Cardiac muscle cell (in vitro differentiated cells and primary cell): Measurements from ENCODE around the gene HOXA4. TPM values are rescaled to one million over a fixed set of nuclear protein-coding genes. Genes with fewer than 3 reads are reported as not detected.

Experiments
- DNase-seq, 2 donors: peaks; one replicate each; pipeline versions ENCODE4 v3.0.0 to v3.0.0-alpha.2; 2010 to 2017; ENCODE audit warnings: low read depth in 1 of 2, low spot score in 1 of 2
- H3K27ac ChIP-seq: fragments of 200-600 bp; sonication (generic); 2 replicates; pipeline ENCODE4 v1.5.1; 2016
- H3K27me3 ChIP-seq: fragments of 200-600 bp; sonication (generic); 2 replicates; pipeline ENCODE4 v1.6.0; 2016; ENCODE audit warnings: control low read depth
- H3K36me3 ChIP-seq: fragments of 200-600 bp; sonication (generic); 2 replicates; pipeline ENCODE4 v1.5.1; 2016; ENCODE audit warnings: control low read depth
- H3K4me1 ChIP-seq: fragments of 200-600 bp; sonication (generic); 2 replicates; pipeline ENCODE4 v1.8.1; 2017; ENCODE audit warnings: low read depth, mild to moderate bottlenecking, mixed run types
- H3K4me3 ChIP-seq: fragments of 200-600 bp; sonication (generic); 2 replicates; pipeline ENCODE4 v1.5.1; 2016; ENCODE audit warnings: mild to moderate bottlenecking
- H3K9me3 ChIP-seq: fragments of 200-600 bp; sonication (generic); 2 replicates; pipeline ENCODE4 v1.5.1; 2017; ENCODE audit warnings: low read depth, mild to moderate bottlenecking, control low read depth
- polyA plus RNA-seq: library from polyadenylated mRNA; unstranded; fragments of >200 nt; fragmentation: Nextera tagmentation; extraction: Ambion mirVana; gene quantifications from 2 replicates; pipeline ENCODE4 v1.2.1, GENCODE V29; 2016
- total RNA-seq: library from RNA; depleted of rRNA; stranded (reverse); fragments of >200 nt; gene quantifications from 2 replicates; pipeline ENCODE4 v1.2.3, GENCODE V29; 2016
- TF ChIP-seq, protein P1 (sequence below): IDR thresholded peaks from 2 replicates; pipeline ENCODE4 v1.5.1; 2012; ENCODE audit warnings: low read depth, mild to moderate bottlenecking, low read length

HOXA4 gene
- total and polyA plus RNA-seq, 2 experiments from 2014 or later: 0.46 TPM; not detected in 1

DNA sequence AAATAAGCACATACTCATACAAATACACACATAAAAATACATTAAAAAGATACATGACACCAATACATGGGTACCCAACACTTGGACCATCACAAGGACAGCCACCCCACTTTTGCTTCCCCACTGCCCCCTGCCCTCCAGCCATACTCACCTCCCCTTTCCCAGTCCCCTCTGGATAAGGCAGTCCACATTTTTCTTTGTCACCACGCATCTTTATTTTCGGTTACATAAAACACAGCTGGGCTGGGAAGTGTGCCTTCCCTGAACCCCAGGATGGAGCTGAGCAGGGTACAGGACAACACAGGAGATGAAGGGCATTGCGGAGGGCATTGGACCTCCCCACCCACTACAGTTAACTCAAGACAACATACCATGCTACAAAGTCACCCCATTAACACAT is 23.0 kb upstream of the HOXA4 start:
- Histone ChIP-seq H3K27ac (no peak overlapping the region), H3K4me3 (no peak overlapping the region), H3K27me3 (peaks cover 100% of the 10 kb centered on the region), H3K4me1 (no peaks in the 10 kb centered on the region), H3K36me3 (no peaks in the 10 kb centered on the region), H3K9me3 (no peaks in the 10 kb centered on the region)
- DNase-seq: no peak
- TF ChIP-seq, protein P1, sequence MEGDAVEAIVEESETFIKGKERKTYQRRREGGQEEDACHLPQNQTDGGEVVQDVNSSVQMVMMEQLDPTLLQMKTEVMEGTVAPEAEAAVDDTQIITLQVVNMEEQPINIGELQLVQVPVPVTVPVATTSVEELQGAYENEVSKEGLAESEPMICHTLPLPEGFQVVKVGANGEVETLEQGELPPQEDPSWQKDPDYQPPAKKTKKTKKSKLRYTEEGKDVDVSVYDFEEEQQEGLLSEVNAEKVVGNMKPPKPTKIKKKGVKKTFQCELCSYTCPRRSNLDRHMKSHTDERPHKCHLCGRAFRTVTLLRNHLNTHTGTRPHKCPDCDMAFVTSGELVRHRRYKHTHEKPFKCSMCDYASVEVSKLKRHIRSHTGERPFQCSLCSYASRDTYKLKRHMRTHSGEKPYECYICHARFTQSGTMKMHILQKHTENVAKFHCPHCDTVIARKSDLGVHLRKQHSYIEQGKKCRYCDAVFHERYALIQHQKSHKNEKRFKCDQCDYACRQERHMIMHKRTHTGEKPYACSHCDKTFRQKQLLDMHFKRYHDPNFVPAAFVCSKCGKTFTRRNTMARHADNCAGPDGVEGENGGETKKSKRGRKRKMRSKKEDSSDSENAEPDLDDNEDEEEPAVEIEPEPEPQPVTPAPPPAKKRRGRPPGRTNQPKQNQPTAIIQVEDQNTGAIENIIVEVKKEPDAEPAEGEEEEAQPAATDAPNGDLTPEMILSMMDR: no peak

DNA sequence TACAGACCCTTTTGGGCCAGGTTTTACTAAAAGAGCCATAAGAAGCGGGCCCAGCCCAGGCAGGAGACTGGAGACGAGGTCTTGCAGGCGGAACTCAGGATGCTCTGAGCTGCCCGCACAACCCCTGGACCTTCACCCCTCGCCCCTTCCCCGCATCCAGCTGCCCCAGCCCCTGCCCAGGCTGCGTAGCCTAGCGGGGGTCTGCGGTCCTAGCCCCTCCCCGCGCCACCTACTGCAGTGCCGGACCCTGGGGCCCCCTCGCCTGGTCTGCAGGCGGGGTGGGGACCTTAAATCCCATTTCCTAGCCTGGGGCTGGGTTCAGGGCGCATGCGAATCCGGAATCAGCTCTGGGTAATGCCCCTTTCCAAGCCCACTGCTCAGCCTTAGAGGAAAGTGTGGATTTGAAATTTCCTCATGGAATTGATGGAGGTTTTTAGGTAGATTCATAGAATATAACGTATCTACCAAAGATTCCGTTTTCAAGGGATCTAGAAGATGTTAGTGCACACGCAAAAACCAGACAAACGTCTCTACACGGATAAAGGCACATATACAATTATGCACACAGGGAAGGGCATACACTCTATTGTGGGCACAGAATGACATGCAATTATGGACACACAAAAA is 22.4 kb upstream of the HOXA4 start:
- no peak for DNase-seq
- no peaks in the 10 kb centered on the region for H3K4me1 ChIP-seq
- TF ChIP-seq, protein P1: no peak
- no peaks in the 10 kb centered on the region for H3K9me3 ChIP-seq
- no peaks in the 10 kb centered on the region for H3K36me3 ChIP-seq
- peaks cover 100% of the 10 kb centered on the region for H3K27me3 ChIP-seq
- no peak overlapping the region for H3K4me3 ChIP-seq
- H3K27ac ChIP-seq: no peak overlapping the region

DNA sequence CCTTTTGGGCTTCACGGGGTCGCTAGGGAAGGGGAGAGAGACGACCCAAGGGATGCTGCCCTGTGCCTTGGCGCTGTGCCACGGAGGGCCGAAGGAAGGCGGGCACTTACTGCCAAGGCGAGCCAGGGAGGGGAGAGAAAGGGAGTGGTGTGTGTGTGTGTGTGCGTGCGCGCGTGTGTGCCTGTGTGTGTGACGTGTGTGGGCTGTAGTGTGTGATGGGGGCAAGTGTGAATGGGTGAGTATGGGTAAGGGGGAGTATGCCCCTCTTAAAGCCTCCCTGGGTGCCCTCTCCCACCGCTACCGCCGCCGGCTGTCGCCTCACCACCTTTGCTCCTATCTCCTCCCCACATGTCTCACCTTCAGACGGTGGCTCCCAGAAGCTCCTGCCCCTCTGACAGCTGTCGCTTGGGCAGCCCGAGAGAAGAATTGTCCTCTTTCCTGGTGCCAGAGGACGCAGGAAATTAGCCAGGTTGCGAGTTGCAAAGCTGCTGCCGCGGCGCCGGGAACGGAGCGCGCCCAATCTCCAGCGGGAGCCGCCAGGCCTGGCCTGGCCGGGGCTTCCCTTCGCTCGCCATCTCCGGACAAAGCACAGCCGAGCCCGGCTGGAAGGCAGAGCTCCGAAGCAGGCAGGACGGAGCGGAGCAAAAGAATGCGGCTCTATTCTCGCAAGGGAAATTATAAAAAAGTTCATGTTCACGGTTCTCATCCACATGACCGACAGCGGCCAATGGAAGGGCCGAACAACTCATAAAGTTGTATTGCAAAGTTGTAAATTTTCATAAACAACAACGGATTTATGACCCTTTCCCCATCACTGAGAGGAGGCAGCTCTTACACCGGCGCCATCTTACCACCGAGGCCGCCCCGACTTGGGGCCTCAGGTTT is 21.6 kb upstream of the HOXA4 start, which contains the start of gene HOXA3:
HOXA3 (minus strand) TSS at position 653 of the 885 bp plus-strand sequence. CDS start 41,943 bp downstream, outside the sequence.
- H3K4me3 ChIP-seq: no peak within 1 kb of the TSS
- TF ChIP-seq, protein P1: no peak
- DNase-seq: no peak
- H3K27ac ChIP-seq: no peak within 1 kb of the TSS
- H3K27me3 ChIP-seq: peaks cover 100% of the 10 kb centered on the region
- no peaks in the 10 kb centered on the region for H3K4me1 ChIP-seq
- H3K9me3 ChIP-seq: no peaks in the 10 kb centered on the region
- no peaks in the 10 kb centered on the region for H3K36me3 ChIP-seq

DNA sequence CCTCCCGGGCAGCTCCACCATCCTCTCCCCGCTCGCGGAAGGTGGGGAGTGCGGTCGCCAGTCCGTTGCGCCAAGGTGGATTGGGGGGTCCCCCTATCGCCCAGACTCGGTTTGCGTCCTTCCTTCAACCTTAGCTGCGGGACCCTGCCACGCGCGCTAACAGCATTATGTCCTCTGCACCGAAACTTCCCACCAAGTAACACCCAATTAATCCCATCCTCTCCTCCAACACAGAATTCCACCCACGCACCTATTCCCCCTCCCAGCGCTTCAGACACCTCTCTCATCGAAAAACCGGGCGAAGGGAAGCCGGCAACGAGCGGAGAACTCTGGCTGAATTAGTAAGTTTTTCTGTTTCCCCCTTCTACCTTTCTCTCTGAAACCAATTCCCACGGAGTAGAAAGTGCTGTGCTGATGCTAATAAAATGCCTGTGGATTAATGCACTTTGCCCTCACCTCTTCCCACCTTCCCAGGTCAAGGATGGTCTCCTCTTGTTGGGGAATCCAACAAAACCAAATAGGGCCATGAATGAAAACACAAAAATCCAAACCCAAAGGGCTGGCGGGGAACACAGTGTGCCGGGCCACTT is 20.9 kb upstream of the HOXA4 start:
- H3K27me3 ChIP-seq: peaks cover 100% of the 10 kb centered on the region
- H3K9me3 ChIP-seq: no peaks in the 10 kb centered on the region
- no peak for DNase-seq
- H3K27ac ChIP-seq: no peak overlapping the region
- TF ChIP-seq, protein P1: no peak
- H3K4me1 ChIP-seq: no peaks in the 10 kb centered on the region
- peak overlapping the region; percentile 10 for H3K4me3 ChIP-seq
- no peaks in the 10 kb centered on the region for H3K36me3 ChIP-seq

DNA sequence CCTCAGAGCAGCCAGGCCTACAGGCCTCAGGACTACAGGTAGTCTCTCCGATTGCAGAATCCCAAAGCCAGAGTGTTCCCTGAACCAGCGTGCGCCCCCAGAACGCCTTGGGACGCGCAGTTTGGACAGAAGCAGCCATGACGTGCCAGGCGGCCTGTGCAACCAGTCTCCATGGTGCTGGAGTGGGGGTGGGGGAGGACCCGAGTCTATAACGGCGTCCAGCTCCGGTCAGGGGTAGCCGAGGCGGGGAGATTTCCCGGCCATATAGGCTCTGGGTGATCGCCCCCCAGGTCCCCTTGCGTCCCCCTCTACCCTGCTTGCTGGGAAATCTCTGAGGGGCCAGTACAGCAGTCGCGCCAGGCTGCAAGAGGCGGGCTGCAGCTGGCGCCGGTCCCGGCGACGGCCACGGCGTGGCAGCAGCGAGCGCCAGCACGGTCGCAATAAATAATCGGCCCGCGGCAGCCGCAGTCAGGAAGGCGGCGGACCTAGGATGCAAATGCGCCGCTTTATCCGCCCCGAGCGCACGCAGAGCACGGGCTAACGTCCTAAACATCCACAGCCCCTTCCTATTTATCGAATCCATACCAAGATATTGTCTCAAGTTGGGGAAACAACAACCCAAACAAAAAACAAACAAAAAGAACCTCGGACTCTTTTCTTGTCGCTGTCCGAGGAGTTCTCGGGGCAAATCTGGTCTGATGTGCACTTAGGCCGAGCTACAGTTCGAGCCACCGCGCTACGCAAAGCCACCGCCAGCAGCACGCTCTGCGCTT is 20.2 kb upstream of the HOXA4 start:
- no peaks in the 10 kb centered on the region for H3K4me1 ChIP-seq
- no peaks in the 10 kb centered on the region for H3K36me3 ChIP-seq
- H3K4me3 ChIP-seq: peak overlapping the region; percentile 10
- H3K27ac ChIP-seq: no peak overlapping the region
- peaks cover 100% of the 10 kb centered on the region for H3K27me3 ChIP-seq
- TF ChIP-seq, protein P1: peak; percentile 81
- no peaks in the 10 kb centered on the region for H3K9me3 ChIP-seq
- DNase-seq: peak; percentile 69 to 79
